CD4-positive, alpha-beta memory T cell (primary cell): ENCODE data around the gene CAMTA1. TPM values are rescaled to one million over a fixed set of nuclear protein-coding genes. Genes with fewer than 3 reads are reported as not detected.
"Not testable (repeated sequence)": the region's sequence is repeated elsewhere in the genome, so short reads cannot be mapped to it uniquely, and the experiment has no call there.

ENCODE experiments used
- CTCF ChIA-PET: fragments of 350-600 bp; sonication (Branson Sonifier 250); formaldehyde crosslinking; loops from one replicate; lab custom pipeline; 2021; ENCODE audit warnings: inconsistent platforms; ENCODE audit not compliant: partially characterized antibody; lab: Charles Lee
- POLR2A ChIA-PET: fragments of 350-600 bp; sonication (Branson Sonifier 250); formaldehyde crosslinking; loops from one replicate; lab custom pipeline; 2021; ENCODE audit not compliant: partially characterized antibody; lab: Charles Lee
- DNase-seq, 5 donors: peaks; one replicate each; pipeline versions ENCODE4 v3.0.0 to v3.0.0-alpha.2; 2020 to 2022; ENCODE audit warnings: mixed read lengths in 1 of 5
- H3K27ac ChIP-seq: one replicate; pipeline ENCODE4 v1.7.0; 2013; ENCODE audit warnings: low read depth, low read length
- H3K27me3 ChIP-seq: 2 replicates; pipeline ENCODE4 v1.7.0; 2013; ENCODE audit warnings: mild to moderate bottlenecking, low read length, moderate library complexity; ENCODE audit not compliant: insufficient read depth
- H3K36me3 ChIP-seq: 2 replicates; pipeline ENCODE4 v1.7.0; 2013; ENCODE audit warnings: mild to moderate bottlenecking, low read length, moderate library complexity; ENCODE audit not compliant: insufficient read depth
- H3K4me1 ChIP-seq: 2 replicates; pipeline ENCODE4 v1.7.0; 2013; ENCODE audit warnings: mild to moderate bottlenecking, low read length, moderate library complexity; ENCODE audit not compliant: insufficient read depth
- H3K4me3 ChIP-seq, 2 donors: one replicate each; pipeline ENCODE4 v1.7.0; 2013; ENCODE audit warnings: low read length in 2 of 2, mild to moderate bottlenecking in 1 of 2
- H3K9me3 ChIP-seq, 2 donors: one replicate each; pipeline ENCODE4 v1.7.0; 2013; ENCODE audit warnings: low read length in 2 of 2, control low read depth in 1 of 2; ENCODE audit not compliant: control insufficient read depth in 1 of 2
- H3K27ac Mint-ChIP-seq, 7 donors: one replicate each; pipeline ENCODE4 v1.8.0; 2020 to 2021; ENCODE audit warnings: mixed read lengths in 7 of 7, mild to moderate bottlenecking in 6 of 7, inconsistent platforms in 3 of 7, moderate library complexity in 3 of 7
- H3K27me3 Mint-ChIP-seq, 2 donors: one replicate each; pipeline ENCODE4 v1.8.0; 2020 to 2021; ENCODE audit warnings: mixed read lengths in 2 of 2
- H3K36me3 Mint-ChIP-seq, 2 donors: one replicate each; pipeline ENCODE4 v1.8.0; 2020 to 2021; ENCODE audit warnings: mixed read lengths in 2 of 2, inconsistent platforms in 1 of 2, mild to moderate bottlenecking in 1 of 2
- H3K4me1 Mint-ChIP-seq, 4 donors: one replicate each; pipeline ENCODE4 v1.8.0; 2020 to 2021; ENCODE audit warnings: mixed read lengths in 4 of 4, mild to moderate bottlenecking in 1 of 4
- H3K4me3 Mint-ChIP-seq, 8 donors: one replicate each; pipeline ENCODE4 v1.8.0; 2020 to 2021; ENCODE audit warnings: mixed read lengths in 8 of 8, mild to moderate bottlenecking in 7 of 8, moderate library complexity in 6 of 8, inconsistent platforms in 3 of 8
- H3K9me3 Mint-ChIP-seq, 8 donors: one replicate each; pipeline ENCODE4 v1.8.0; 2020 to 2021; ENCODE audit warnings: mixed read lengths in 8 of 8, mild to moderate bottlenecking in 5 of 8, inconsistent platforms in 3 of 8, moderate library complexity in 1 of 8
- intact Hi-C: fragments of 100-400 bp; cut with micrococcal nuclease; formaldehyde crosslinking; loops from one replicate; pipeline ENCODE4 v1.15.1; 2023
- polyA plus RNA-seq, 2 donors: library from polyadenylated mRNA; unstranded; fragments of 300-500 nt; fragmentation: Illumina TruSeq; gene quantifications; one replicate each; pipeline ENCODE4 v1.2.3, GENCODE V29; 2021
- total RNA-seq, 2 experiments: library from RNA; stranded (reverse); gene quantifications; one replicate each; pipeline ENCODE4 v1.2.3, GENCODE V29; 2021

Gene CAMTA1
- total and polyA plus RNA-seq, 4 experiments from 2014 or later: 39.1 to 118 (median 59.9) TPM

- no peak overlapping the region for H3K4me3 Mint-ChIP-seq
- H3K27ac ChIP-seq: no peak overlapping the region
- H3K9me3 ChIP-seq: no peaks in the 10 kb centered on the region
- peaks cover 0 to 4% of the 10 kb centered on the region in 2 donors for H3K36me3 Mint-ChIP-seq
- DNase-seq: no peak
- ChIA-PET POLR2A (no interaction called here), CTCF (no interaction called here)
- intact Hi-C loops: no loop called here
- no peak overlapping the region for H3K4me3 ChIP-seq
- H3K4me1 Mint-ChIP-seq: no peaks in the 10 kb centered on the region
- H3K9me3 Mint-ChIP-seq: peaks cover 0 to 20% (median 4%) of the 10 kb centered on the region in 8 donors
- H3K27me3 Mint-ChIP-seq: peaks cover 0 to 4% of the 10 kb centered on the region in 2 donors
- no peaks in the 10 kb centered on the region for H3K4me1 ChIP-seq
- H3K36me3 ChIP-seq: no peaks in the 10 kb centered on the region
- no peak overlapping the region for H3K27ac Mint-ChIP-seq
- H3K27me3 ChIP-seq: no peaks in the 10 kb centered on the region
These were observed 810.1 kb downstream of the CAMTA1 start for GRCh38 chr1:7595336-7595735.

- H3K27me3 ChIP-seq: no peaks in the 10 kb centered on the region
- intact Hi-C loops: no loop called here
- H3K9me3 ChIP-seq: no peaks in the 10 kb centered on the region
- Mint-ChIP-seq H3K9me3 (peaks cover 0 to 20% (median 4%) of the 10 kb centered on the region in 8 donors), H3K4me1 (no peaks in the 10 kb centered on the region), H3K27ac (no peak overlapping the region), H3K27me3 (peaks cover 0 to 4% of the 10 kb centered on the region in 2 donors), H3K36me3 (peaks cover 0 to 4% of the 10 kb centered on the region in 2 donors), H3K4me3 (no peak overlapping the region)
- H3K4me3 ChIP-seq: no peak overlapping the region
- DNase-seq: no peak
- ChIA-PET CTCF (no interaction called here), POLR2A (no interaction called here)
- no peaks in the 10 kb centered on the region for H3K4me1 ChIP-seq
- no peaks in the 10 kb centered on the region for H3K36me3 ChIP-seq
- H3K27ac ChIP-seq: no peak overlapping the region
These were observed 811.1 kb downstream of the CAMTA1 start for GRCh38 chr1:7596126-7596965.

GRCh38 chr1:7598058-7598457, 812.8 kb downstream of the CAMTA1 start:
- H3K4me1 ChIP-seq, H3K4me1 Mint-ChIP-seq, H3K27me3 ChIP-seq, H3K36me3 ChIP-seq, POLR2A ChIA-PET, H3K27ac Mint-ChIP-seq, H3K36me3 Mint-ChIP-seq, DNase-seq, H3K4me3 Mint-ChIP-seq, H3K27me3 Mint-ChIP-seq, H3K27ac ChIP-seq, intact Hi-C loops, H3K9me3 ChIP-seq, CTCF ChIA-PET, H3K4me3 ChIP-seq: not testable (repeated sequence)
- peaks cover 0 to 23% (median 4%) of the 10 kb centered on the region in 8 donors for H3K9me3 Mint-ChIP-seq

DNA sequence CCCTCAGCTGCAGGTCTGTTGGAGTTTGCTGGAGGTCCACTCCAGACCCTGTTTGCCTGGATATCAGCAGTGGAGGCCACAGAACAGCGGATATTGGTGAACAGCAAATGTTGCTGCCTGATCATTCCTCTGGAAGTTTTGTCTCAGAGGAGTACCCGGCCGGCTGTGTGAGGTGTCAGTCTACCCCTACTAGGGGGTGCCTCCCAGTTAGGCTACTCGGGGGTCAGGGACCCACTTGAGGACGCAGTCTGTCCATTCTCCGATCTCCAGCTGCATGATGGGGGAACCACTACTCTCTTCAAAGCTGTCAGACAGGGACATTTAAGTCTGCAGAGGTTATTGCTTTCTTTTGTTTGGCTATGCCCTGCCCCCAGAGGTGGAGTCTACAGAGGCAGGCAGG, 819.7 kb downstream of the CAMTA1 start:
- H3K9me3 ChIP-seq, H3K27ac ChIP-seq, CTCF ChIA-PET, H3K4me1 ChIP-seq, H3K4me3 ChIP-seq, H3K27me3 ChIP-seq, H3K4me1 Mint-ChIP-seq, H3K27ac Mint-ChIP-seq, POLR2A ChIA-PET, H3K36me3 ChIP-seq, H3K4me3 Mint-ChIP-seq, DNase-seq, H3K36me3 Mint-ChIP-seq, intact Hi-C loops: not testable (repeated sequence)
- Mint-ChIP-seq H3K27me3 (peaks cover 18 to 21% of the 10 kb centered on the region in 2 donors), H3K9me3 (peaks cover 0 to 12% (median 0%) of the 10 kb centered on the region in 8 donors)

DNA sequence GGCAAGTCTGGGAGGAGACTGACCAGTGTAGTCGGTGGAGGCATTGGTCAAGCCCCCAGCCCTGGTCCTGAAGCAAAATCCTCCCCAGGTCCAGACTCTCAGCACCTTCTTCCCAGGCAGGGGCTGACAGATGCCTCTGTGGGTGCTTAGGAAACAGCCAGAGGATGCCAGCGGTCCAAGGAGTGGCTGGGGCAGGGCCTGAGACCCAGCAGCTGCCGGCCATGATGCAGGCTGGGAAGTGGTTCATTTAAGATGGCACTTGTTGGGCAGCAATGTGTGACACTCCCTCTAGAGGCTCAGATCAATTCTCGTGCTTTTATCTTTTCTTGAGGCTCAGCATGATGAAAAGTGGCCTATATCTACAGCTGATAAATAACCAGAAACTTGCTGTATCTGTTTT, 820.8 kb downstream of the CAMTA1 start:
- CTCF ChIA-PET: no interaction called here
- H3K9me3 Mint-ChIP-seq: peaks cover 0 to 9% (median 0%) of the 10 kb centered on the region in 8 donors
- no peaks in the 10 kb centered on the region for H3K4me1 Mint-ChIP-seq
- no peak overlapping the region for H3K27ac Mint-ChIP-seq
- POLR2A ChIA-PET: no interaction called here
- no peaks in the 10 kb centered on the region for H3K36me3 ChIP-seq
- peaks cover 18 to 25% of the 10 kb centered on the region in 2 donors for H3K27me3 Mint-ChIP-seq
- H3K4me1 ChIP-seq: no peaks in the 10 kb centered on the region
- no peaks in the 10 kb centered on the region for H3K27me3 ChIP-seq
- intact Hi-C loops: no loop called here
- H3K36me3 Mint-ChIP-seq: no peaks in the 10 kb centered on the region
- H3K27ac ChIP-seq: no peak overlapping the region
- H3K4me3 Mint-ChIP-seq: no peak overlapping the region
- no peak for DNase-seq
- no peak overlapping the region for H3K4me3 ChIP-seq
- H3K9me3 ChIP-seq: no peaks in the 10 kb centered on the region

DNA sequence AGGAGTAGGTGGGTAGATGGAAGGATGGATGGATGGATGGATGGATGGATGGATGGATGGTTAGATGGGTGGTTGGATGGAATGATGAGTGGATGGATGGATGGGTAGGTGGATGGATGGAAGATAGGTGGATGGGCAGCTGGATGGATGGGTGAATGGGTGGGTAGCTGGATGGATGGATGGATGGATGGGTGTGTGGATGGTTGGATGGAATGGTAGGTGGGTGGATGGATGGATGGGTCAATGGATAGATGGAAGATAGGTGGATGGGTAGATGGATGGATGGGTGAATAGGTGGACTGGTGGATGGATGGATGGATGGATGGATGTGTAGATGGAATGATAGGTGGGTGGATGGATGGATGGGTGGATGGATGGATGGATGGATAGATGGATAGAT, 821.8 kb downstream of the CAMTA1 start:
- ChIA-PET POLR2A (no interaction called here), CTCF (no interaction called here)
- Mint-ChIP-seq H3K36me3 (no peaks in the 10 kb centered on the region), H3K4me1 (no peaks in the 10 kb centered on the region), H3K27me3 (peaks cover 18 to 25% of the 10 kb centered on the region in 2 donors), H3K9me3 (peaks cover 0 to 9% (median 0%) of the 10 kb centered on the region in 8 donors), H3K27ac (no peak overlapping the region), H3K4me3 (no peak overlapping the region)
- DNase-seq: no peak
- intact Hi-C loops: no loop called here
- Histone ChIP-seq H3K4me1 (no peaks in the 10 kb centered on the region), H3K4me3 (no peak overlapping the region), H3K27me3 (no peaks in the 10 kb centered on the region), H3K36me3 (no peaks in the 10 kb centered on the region), H3K9me3 (no peaks in the 10 kb centered on the region), H3K27ac (no peak overlapping the region)

DNA sequence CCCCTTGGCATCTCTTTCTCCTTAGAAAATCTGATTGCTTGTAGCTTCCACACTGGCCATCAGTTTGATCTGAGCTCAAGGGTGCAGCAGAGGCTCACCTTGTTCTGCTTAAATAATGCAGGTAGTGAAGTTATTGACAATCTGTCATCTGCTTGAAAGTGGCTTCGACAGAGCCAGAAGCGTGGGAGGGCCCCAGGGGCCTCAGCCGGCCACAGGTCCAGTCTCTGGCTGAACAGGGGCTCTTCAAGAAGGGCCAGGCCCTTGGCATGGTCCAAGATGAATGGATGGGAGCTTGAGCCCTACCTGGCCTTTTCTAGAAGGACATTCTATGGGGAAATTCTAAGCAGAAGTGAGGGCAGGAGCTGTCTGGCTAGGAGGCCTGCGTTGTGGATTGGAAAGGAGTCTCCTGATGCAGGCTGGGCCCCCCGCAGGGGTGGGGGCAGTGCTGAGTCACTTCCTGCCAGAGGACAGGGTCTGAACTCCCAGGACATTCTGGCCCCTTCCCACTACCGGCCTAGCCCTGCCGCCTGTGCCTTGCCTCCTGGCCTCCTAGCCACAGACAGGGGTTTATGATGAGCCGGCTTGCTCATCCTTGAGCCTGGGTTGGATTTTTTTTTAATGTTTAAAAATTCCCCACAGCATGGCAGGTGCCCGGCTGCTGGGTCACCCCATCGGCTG, 823.5 kb downstream of the CAMTA1 start:
- no peak overlapping the region for H3K27ac ChIP-seq
- CTCF ChIA-PET: no interaction called here
- Mint-ChIP-seq H3K4me1 (no peaks in the 10 kb centered on the region), H3K27ac (no peak overlapping the region), H3K9me3 (peaks cover 0 to 5% (median 0%) of the 10 kb centered on the region in 8 donors), H3K36me3 (no peaks in the 10 kb centered on the region), H3K27me3 (peaks cover 19 to 27% of the 10 kb centered on the region in 2 donors), H3K4me3 (no peak overlapping the region)
- H3K4me3 ChIP-seq: no peak overlapping the region
- H3K36me3 ChIP-seq: no peaks in the 10 kb centered on the region
- intact Hi-C loops: no loop called here
- no peaks in the 10 kb centered on the region for H3K4me1 ChIP-seq
- POLR2A ChIA-PET: no interaction called here
- H3K27me3 ChIP-seq: no peaks in the 10 kb centered on the region
- DNase-seq: no peak
- no peaks in the 10 kb centered on the region for H3K9me3 ChIP-seq
